IMR-90 (cell line): ENCODE measurements around the gene TIAM1. TPM values are rescaled to one million over a fixed set of nuclear protein-coding genes. Genes with fewer than 3 reads are reported as not detected.
A peak's percentile ranks its signal among the peaks of the same experiment; 100 is the strongest.

ENCODE experiments used
- ATAC-seq: fragments of 200-7000 bp; cut with Tn5 transposase; 2 replicates; pipeline ENCODE4 v1.9.1; 2020; ENCODE audit warnings: low read depth, mild to moderate bottlenecking, moderate library complexity
- BruUV-seq: library from RNA; stranded (reverse); fragments of 400-500 nt; replicated peaks from 2 replicates; lab custom pipeline; 2021; lab: Mats Ljungman, UMichigan
- CTCF ChIA-PET: fragments of 300-600 bp; formaldehyde crosslinking; extraction: SDS; loops from one replicate; lab custom pipeline; 2021; ENCODE audit warnings: antibody characterized with exemption; lab: Yijun Ruan, JAX
- POLR2A ChIA-PET: fragments of 300-600 bp; sonication (Branson Sonifier 250); formaldehyde crosslinking; loops from one replicate; lab custom pipeline; 2022; ENCODE audit warnings: antibody characterized with exemption; ENCODE audit not compliant: unreplicated experiment; lab: Charles Lee
- DNase-seq: peaks from one replicate; pipeline ENCODE4 v3.0.0; 2013
- H2AFZ ChIP-seq: replicated peaks from 2 replicates; pipeline ENCODE3; 2013; ENCODE audit warnings: low read length, mild to moderate bottlenecking; ENCODE audit not compliant: poor library complexity
- H2AK5ac ChIP-seq: 2 replicates; pipeline ENCODE4 v1.6.1; 2013; ENCODE audit warnings: low read depth, low read length, inconsistent platforms
- H2AK9ac ChIP-seq: replicated peaks from 2 replicates; pipeline ENCODE3; 2013; ENCODE audit warnings: mild to moderate bottlenecking, low read depth, low read length, moderate library complexity; ENCODE audit not compliant: poor library complexity
- H2BK120ac ChIP-seq: 2 replicates; pipeline ENCODE4 v1.6.1; 2013; ENCODE audit warnings: low read depth, low read length, inconsistent platforms
- H2BK15ac ChIP-seq: 3 replicates; pipeline ENCODE4 v1.6.1; 2013; ENCODE audit warnings: low read depth, low read length, inconsistent platforms
- H2BK20ac ChIP-seq: 2 replicates; pipeline ENCODE4 v1.6.1; 2013; ENCODE audit warnings: low read depth, mild to moderate bottlenecking, inconsistent platforms, low read length, moderate library complexity
- H2BK5ac ChIP-seq: 2 replicates; pipeline ENCODE4 v1.6.1; 2013; ENCODE audit warnings: mild to moderate bottlenecking, low read depth, low read length, inconsistent platforms; ENCODE audit not compliant: poor library complexity, severe bottlenecking
- H3K14ac ChIP-seq: replicated peaks from 2 replicates; pipeline ENCODE4 v1.6.1; 2013; ENCODE audit warnings: low read depth, low read length, inconsistent platforms
- H3K18ac ChIP-seq: 2 replicates; pipeline ENCODE4 v1.6.1; 2013; ENCODE audit warnings: low read depth, low read length, control low read depth
- H3K23ac ChIP-seq: 2 replicates; pipeline ENCODE4 v1.6.1; 2013; ENCODE audit warnings: low read depth, low read length, inconsistent platforms
- H3K27ac ChIP-seq: 2 replicates; pipeline ENCODE4 v1.5.1; 2013; ENCODE audit warnings: mild to moderate bottlenecking, control low read depth, low read length; ENCODE audit not compliant: insufficient read depth
- H3K27me3 ChIP-seq: 2 replicates; pipeline ENCODE4 v1.6.1; 2013; ENCODE audit warnings: low read length; ENCODE audit not compliant: control insufficient read depth, insufficient read depth
- H3K36me3 ChIP-seq: 2 replicates; pipeline ENCODE4 v1.6.1; 2013; ENCODE audit warnings: low read length, mixed read lengths; ENCODE audit not compliant: control insufficient read depth, insufficient read depth
- H3K4ac ChIP-seq: 2 replicates; pipeline ENCODE4 v1.6.1; 2013; ENCODE audit warnings: low read depth, low read length, inconsistent platforms
- H3K4me1 ChIP-seq: 2 replicates; pipeline ENCODE4 v1.6.1; 2013; ENCODE audit warnings: low read length, mixed read lengths; ENCODE audit not compliant: control insufficient read depth, insufficient read depth
- H3K4me2 ChIP-seq: 2 replicates; pipeline ENCODE4 v1.6.1; 2013; ENCODE audit warnings: low read depth, mild to moderate bottlenecking, control low read depth, low read length, moderate library complexity
- H3K4me3 ChIP-seq: 2 replicates; pipeline ENCODE4 v1.5.1; 2013; ENCODE audit warnings: low read depth, mild to moderate bottlenecking, control low read depth, low read length, moderate library complexity; ENCODE audit not compliant: insufficient read depth
- H3K56ac ChIP-seq: 2 replicates; pipeline ENCODE4 v1.6.1; 2013; ENCODE audit warnings: low read length, inconsistent platforms; ENCODE audit not compliant: insufficient read depth; ENCODE audit errors: extremely low read depth
- H3K79me1 ChIP-seq, 2 experiments: 2 replicates each; pipeline ENCODE4 v1.6.1; 2013; ENCODE audit warnings: low read length in 2 of 2, inconsistent platforms in 1 of 2, low read depth in 1 of 2
- H3K9ac ChIP-seq: 2 replicates; pipeline ENCODE4 v1.6.1; 2013; ENCODE audit warnings: low read depth, low read length, control low read depth
- H3K9me1 ChIP-seq: 2 replicates; pipeline ENCODE4 v1.6.1; 2013; ENCODE audit warnings: low read length, inconsistent platforms; ENCODE audit not compliant: insufficient read depth
- H3K9me3 ChIP-seq: 2 replicates; pipeline ENCODE4 v1.6.1; 2013; ENCODE audit warnings: low read length; ENCODE audit not compliant: control insufficient read depth, insufficient read depth
- H4K20me1 ChIP-seq: 2 replicates; pipeline ENCODE4 v1.6.1; 2013; ENCODE audit warnings: low read length, inconsistent platforms; ENCODE audit not compliant: insufficient read depth
- H4K5ac ChIP-seq: 2 replicates; pipeline ENCODE4 v1.6.1; 2013; ENCODE audit warnings: mild to moderate bottlenecking, low read depth, low read length, control low read depth
- H4K8ac ChIP-seq, 2 experiments: 2 replicates each; pipeline ENCODE4 v1.6.1; 2013; ENCODE audit warnings: low read depth in 2 of 2, low read length in 2 of 2, control low read depth in 1 of 2, inconsistent platforms in 1 of 2
- H4K91ac ChIP-seq: 2 replicates; pipeline ENCODE4 v1.6.1; 2013; ENCODE audit warnings: low read depth, low read length, inconsistent platforms; ENCODE audit not compliant: insufficient read depth
- BHLHE40 ChIP-seq: fragments of 150-350 bp; IDR thresholded peaks from 2 replicates; pipeline ENCODE4 v1.6.1; 2016; ENCODE audit warnings: mild to moderate bottlenecking, low read depth, low read length
- CEBPB ChIP-seq: IDR thresholded peaks from 2 replicates; pipeline ENCODE4 v1.6.1; 2012; ENCODE audit warnings: low read depth, low read length, improper control_type of control experiment
- CHD1 ChIP-seq: IDR thresholded peaks from 2 replicates; pipeline ENCODE4 v1.6.1; 2012; ENCODE audit warnings: low read depth, low read length, improper control_type of control experiment
- ELK1 ChIP-seq: fragments of 150-350 bp; IDR thresholded peaks from 2 replicates; pipeline ENCODE4 v1.6.1; 2016; ENCODE audit warnings: low read depth, mild to moderate bottlenecking, low read length, moderate library complexity, borderline replicate concordance
- FOS ChIP-seq: fragments of 150-350 bp; IDR thresholded peaks from 2 replicates; pipeline ENCODE4 v1.6.1; 2016; ENCODE audit warnings: low read depth, low read length
- MAFK ChIP-seq: IDR thresholded peaks from 2 replicates; pipeline ENCODE4 v1.6.1; 2012; ENCODE audit warnings: low read depth, low read length, improper control_type of control experiment
- MAZ ChIP-seq: IDR thresholded peaks from 2 replicates; pipeline ENCODE4 v1.6.1; 2012; ENCODE audit warnings: low read depth, mild to moderate bottlenecking, low read length, improper control_type of control experiment, moderate library complexity, borderline replicate concordance
- MXI1 ChIP-seq: IDR thresholded peaks from 2 replicates; pipeline ENCODE4 v1.6.1; 2012; ENCODE audit warnings: low read depth, mild to moderate bottlenecking, low read length, moderate library complexity, borderline replicate concordance
- RAD21 ChIP-seq: IDR thresholded peaks from 2 replicates; pipeline ENCODE4 v1.6.1; 2012; ENCODE audit warnings: low read length, improper control_type of control experiment
- RCOR1 ChIP-seq: IDR thresholded peaks from 2 replicates; pipeline ENCODE4 v1.6.1; 2012; ENCODE audit warnings: mild to moderate bottlenecking, low read length, improper control_type of control experiment; ENCODE audit not compliant: insufficient replicate concordance
- SMC3 ChIP-seq: fragments of 150-350 bp; IDR thresholded peaks from 2 replicates; pipeline ENCODE4 v1.6.1; 2016; ENCODE audit warnings: low read depth, mild to moderate bottlenecking, antibody characterized with exemption, low read length, moderate library complexity
- USF2 ChIP-seq: fragments of 150-350 bp; IDR thresholded peaks from 2 replicates; pipeline ENCODE4 v1.6.1; 2017; ENCODE audit warnings: mild to moderate bottlenecking, antibody characterized with exemption, low read length, low read depth
- dilution Hi-C: fragments of 300-500 bp; cut with HindIII; formaldehyde crosslinking; loops from one replicate; pipeline ENCODE4 v1.14.3; 2018; ENCODE audit warnings: low sequenced_read_pairs; ENCODE audit not compliant: unreplicated experiment
- in situ Hi-C: fragments of 300-500 bp; cut with MboI; formaldehyde crosslinking; loops from 3 replicates; pipeline ENCODE4 v1.14.3; 2019; ENCODE audit warnings: low sequenced_read_pairs, inconsistent platforms, mixed read lengths
- intact Hi-C: fragments of 100-400 bp; cut with micrococcal nuclease; formaldehyde crosslinking; loops from 2 replicates; pipeline ENCODE4 v1.10.0; 2022
- polyA plus RNA-seq, 3 experiments: library from polyadenylated mRNA; depleted of rRNA; stranded (reverse); fragments of >200 nt; gene quantifications; 2 replicates each; pipeline ENCODE4 v1.2.3, GENCODE V29; 2012; ENCODE audit warnings: low replicate concordance in 1 of 3
- total RNA-seq: library from RNA; depleted of rRNA; stranded (reverse); fragments of >200 nt; gene quantifications from 2 replicates; pipeline ENCODE4 v1.2.3, GENCODE V29; 2012
- TF ChIP-seq, protein P1 (sequence below): conservative IDR thresholded peaks from 2 replicates; pipeline ENCODE4 v1.5.1; 2012; ENCODE audit warnings: mild to moderate bottlenecking, low read depth, low read length, improper control_type of control experiment

Gene TIAM1
- total and polyA plus RNA-seq, 2 of the 4 experiments (the other 2 are of a cell fraction), result 2.9 to 9.3 TPM

GRCh38 chr21:31293986-31294385, 50.1 kb downstream of the TIAM1 start:
- intact Hi-C loops (no loop called here), dilution Hi-C loops (no loop called here), in situ Hi-C loops (no loop called here)
- Histone ChIP-seq H4K8ac (peak overlapping the region; percentile 53 to 92), H3K36me3 (no peaks in the 10 kb centered on the region), H2BK120ac (peak overlapping the region; percentile 96), H4K20me1 (no peaks in the 10 kb centered on the region), H3K9me3 (no peaks in the 10 kb centered on the region), H3K4me3 (no peak overlapping the region), H2BK5ac (peak overlapping the region; percentile 95), H2BK20ac (peak overlapping the region; percentile 99), H3K27me3 (no peaks in the 10 kb centered on the region), H3K79me1 (no peaks in the 10 kb centered on the region), H3K23ac (peak overlapping the region; percentile 90), H3K4me1 (peaks cover 10% of the 10 kb centered on the region), H2AK9ac (no peak overlapping the region), H2BK15ac (peak overlapping the region; percentile 67; the same call in 2 of the 3 replicates), H2AK5ac (peak overlapping the region; percentile 38; the same call in 1 of the 2 replicates), H3K9me1 (no peaks in the 10 kb centered on the region), H3K14ac (peak overlapping the region; percentile 90), H3K4ac (peak overlapping the region; percentile 84), H4K5ac (peak overlapping the region; percentile 84), H3K4me2 (peak overlapping the region; percentile 52; the same call in 1 of the 2 replicates), H3K18ac (peak overlapping the region; percentile 88; the same call in 1 of the 2 replicates), H3K9ac (no peak overlapping the region), H4K91ac (peak overlapping the region; percentile 93), H3K27ac (peak overlapping the region; percentile 47), H2AFZ (peak overlapping the region; percentile 51), H3K56ac (peak overlapping the region; percentile 72)
- peak; percentile 94 for ATAC-seq
- TF ChIP-seq CHD1 (no peak), MAZ (peak; percentile 60; the same call in 1 of the 2 replicates), FOS (peak; percentile 62), MAFK (0 out of 2 replicates have a peak, but pooled peaks have one; percentile 4), CEBPB (peak; percentile 56; the same call in 1 of the 2 replicates), ELK1 (no peak), SMC3 (no peak; the same call in 1 of the 2 replicates), MXI1 (no peak), RCOR1 (peak; percentile 72), RAD21 (no peak), BHLHE40 (peak; percentile 56; the same call in 1 of the 2 replicates), USF2 (no peak)
- TF ChIP-seq, protein P1, sequence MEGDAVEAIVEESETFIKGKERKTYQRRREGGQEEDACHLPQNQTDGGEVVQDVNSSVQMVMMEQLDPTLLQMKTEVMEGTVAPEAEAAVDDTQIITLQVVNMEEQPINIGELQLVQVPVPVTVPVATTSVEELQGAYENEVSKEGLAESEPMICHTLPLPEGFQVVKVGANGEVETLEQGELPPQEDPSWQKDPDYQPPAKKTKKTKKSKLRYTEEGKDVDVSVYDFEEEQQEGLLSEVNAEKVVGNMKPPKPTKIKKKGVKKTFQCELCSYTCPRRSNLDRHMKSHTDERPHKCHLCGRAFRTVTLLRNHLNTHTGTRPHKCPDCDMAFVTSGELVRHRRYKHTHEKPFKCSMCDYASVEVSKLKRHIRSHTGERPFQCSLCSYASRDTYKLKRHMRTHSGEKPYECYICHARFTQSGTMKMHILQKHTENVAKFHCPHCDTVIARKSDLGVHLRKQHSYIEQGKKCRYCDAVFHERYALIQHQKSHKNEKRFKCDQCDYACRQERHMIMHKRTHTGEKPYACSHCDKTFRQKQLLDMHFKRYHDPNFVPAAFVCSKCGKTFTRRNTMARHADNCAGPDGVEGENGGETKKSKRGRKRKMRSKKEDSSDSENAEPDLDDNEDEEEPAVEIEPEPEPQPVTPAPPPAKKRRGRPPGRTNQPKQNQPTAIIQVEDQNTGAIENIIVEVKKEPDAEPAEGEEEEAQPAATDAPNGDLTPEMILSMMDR, result no peak
- CTCF ChIA-PET, result interaction anchor here (1.2 kb wide), 1 partner anchor 10 kb away, joined by 4 read pairs; no protein-coding TSS in a partner anchor
- peak; percentile 94 for DNase-seq
- POLR2A ChIA-PET, result no interaction called here
- BruUV-seq, result no TSS peak
